ENCODE data around the gene CELA2A. TPM values are rescaled to one million over a fixed set of nuclear protein-coding genes. Genes with fewer than 3 reads are reported as not detected.
"Not testable (repeated sequence)": the region's sequence is repeated elsewhere in the genome, so short reads cannot be mapped to it uniquely, and the experiment has no call there.

The CELA2A gene
- total RNA-seq, 1 donor from 2014 or later, result not detected

DNA sequence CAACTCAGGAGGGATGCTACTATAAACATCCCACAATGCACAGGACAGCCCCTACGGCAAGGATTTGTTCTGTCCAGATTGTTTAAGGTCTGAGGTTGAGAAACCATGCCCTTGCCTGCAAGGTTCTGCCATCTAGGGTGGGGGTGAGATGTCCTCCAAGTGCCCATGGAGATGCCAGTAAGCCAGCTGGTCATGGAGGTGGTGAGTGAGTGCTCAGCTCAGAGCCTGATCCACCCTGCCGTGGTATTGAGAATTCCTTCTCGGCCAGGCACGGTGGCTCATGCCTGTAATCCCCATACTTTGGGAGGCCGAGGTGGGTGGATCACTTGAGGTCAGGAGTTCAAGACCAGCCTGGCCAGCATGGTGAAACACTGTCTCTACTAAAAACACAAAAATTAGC, 31.6 kb upstream of the CELA2A start:
- DNase-seq (ENCODE audit: low read depth), result no peak

DNA sequence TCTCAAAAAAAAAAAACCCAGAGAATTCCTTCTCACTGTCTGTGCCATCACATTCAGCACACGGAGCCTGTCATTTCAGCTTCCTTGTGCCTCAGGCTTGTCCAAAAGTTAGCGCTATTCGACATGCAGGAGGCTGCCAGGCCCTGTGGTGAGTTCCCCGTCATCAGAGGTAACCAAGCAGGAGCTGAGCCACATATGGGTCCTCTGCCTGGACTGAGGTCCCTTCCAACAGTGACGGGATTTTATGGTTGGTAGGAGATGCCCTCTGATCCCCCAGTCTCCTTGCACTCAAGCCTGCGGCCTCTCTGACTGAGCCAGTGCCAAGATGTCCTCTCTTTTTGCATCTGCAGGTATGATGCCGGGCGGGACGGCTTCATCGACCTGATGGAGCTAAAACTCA, 31.0 kb upstream of the CELA2A start:
- DNase-seq (ENCODE audit: low read depth), result no peak

DNA sequence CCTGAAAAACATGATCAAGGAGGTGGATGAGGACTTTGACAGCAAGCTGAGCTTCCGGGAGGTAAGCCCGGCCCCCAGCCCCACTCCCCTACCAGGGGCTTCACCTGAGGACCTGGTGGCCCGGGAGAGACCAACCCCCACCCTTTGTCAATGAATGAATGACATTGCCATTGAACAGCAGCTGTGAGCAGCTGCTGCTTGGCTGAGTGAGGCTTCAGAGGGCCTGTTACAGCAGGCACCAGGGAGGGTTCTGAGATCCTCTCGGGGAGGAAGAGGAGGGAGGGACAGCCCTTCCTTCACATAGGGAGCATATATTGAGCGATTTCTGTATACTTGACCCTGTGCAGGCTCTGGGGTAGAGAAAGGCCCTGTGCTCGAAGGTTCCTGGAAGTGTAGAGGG, 30.6 kb upstream of the CELA2A start:
- DNase-seq (ENCODE audit: low read depth), result no peak

DNA sequence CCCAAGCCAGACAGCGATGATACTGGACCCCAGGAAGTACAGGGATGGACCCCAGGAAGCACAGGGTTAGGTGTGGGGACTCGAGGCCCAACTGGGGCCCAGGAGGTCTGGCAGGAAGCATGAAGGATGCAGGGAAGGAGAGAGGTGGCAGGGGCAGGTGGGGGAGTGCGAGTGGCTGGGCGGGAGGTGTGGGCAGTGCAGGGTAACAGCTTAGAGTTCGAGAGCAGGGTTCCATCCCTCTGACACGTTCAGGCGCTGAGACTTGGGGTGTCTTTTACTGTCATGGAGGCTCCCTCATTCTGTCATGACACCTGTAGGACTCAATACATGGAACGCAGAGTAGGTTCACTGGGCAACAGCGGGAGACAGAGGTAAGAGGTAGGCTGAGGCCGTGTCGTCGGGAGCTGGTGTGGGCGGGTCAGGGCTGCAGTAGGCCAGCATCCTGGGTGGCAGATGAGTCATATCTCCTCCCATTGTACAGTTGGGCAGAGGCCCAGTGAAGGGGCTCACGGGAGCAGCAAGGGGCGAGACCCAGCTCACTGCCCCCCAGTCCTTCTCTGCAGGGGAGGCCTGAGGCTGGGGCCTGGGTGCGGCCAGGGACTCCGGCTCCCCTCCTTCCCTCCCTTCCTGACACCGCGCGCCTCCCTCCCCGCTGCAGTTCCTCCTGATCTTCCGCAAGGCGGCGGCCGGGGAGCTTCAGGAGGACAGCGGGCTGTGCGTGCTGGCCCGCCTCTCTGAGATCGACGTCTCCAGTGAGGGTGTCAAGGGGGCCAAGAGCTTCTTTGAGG, 29.8 kb upstream of the CELA2A start:
- peak; percentile 29 for DNase-seq (ENCODE audit: low read depth)

- no peak for DNase-seq (ENCODE audit: low read depth)
Measured at GRCh38 chr1:15427280-15427666, 29.3 kb upstream of the CELA2A start.

DNA sequence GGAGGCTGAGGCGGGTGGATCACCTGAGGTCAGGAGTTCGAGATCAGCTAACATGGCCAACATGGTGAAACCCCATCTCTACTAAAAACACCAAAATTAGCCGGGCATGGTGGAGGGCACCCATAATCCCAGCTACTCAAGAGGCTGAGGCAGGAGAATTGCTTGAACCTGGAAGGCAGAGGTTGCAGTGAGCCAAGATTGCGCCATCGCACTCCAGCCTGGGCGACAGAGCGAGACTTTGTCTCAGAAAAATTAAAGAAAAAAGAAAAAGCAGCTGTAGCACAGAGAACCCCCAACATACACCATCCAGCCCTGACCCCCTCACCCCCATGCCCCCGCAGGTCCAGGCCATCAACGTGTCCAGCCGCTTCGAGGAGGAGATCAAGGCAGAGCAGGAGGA, 28.3 kb upstream of the CELA2A start:
- DNase-seq (ENCODE audit: low read depth), result not testable (repeated sequence)

DNA sequence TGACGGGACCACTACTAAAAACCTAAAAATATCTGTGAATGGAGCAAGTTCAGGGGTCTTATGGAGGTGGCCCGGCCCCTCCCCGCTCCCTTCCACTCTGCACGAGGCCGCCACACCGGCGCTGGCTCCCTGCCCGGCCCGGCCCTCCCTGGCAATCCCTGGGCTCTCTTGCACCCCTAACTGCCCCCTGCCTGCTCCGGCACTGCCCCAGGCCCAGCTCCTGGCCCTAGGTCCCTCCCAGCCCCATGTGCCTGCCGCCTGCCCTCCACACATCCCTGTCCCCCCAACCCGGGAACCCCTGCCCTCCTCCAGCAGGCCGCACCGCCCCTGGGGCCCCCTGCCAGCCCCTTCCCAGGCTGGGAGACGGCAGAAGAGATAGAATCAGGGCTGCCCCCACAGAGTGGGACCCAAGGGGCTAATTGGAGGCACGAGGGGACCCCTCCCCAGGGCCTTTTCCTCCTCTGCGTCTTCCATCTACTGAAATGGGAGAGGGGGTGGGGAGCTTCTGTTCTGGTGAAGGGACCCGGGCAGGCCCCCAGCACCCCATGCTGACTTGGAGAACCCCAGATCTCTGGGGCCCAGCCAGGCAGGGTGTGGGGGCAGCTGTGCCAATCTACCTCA, 27.6 kb upstream of the CELA2A start:
- no peak for DNase-seq (ENCODE audit: low read depth)

DNA sequence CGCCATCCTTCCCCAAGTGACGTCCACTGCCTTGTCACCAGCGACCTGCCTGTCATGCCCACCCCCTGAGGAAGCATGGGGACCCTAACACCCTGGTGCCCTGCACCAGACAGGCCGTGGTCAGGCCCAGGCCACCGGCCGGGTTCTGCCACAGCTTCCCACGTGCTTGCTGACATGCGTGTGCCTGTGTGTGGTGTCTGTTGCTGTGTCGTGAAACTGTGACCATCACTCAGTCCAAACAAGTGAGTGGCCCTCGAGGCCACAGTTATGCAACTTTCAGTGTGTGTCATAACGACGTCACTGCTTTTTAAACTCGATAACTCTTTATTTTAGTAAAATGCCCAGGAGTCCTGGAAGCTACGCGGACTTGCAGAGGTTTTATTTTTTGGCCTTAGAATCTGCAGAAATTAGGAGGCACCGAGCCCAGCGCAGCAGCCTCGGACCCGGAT, 26.8 kb upstream of the CELA2A start:
- DNase-seq (ENCODE audit: low read depth), result peak; percentile 32

DNA sequence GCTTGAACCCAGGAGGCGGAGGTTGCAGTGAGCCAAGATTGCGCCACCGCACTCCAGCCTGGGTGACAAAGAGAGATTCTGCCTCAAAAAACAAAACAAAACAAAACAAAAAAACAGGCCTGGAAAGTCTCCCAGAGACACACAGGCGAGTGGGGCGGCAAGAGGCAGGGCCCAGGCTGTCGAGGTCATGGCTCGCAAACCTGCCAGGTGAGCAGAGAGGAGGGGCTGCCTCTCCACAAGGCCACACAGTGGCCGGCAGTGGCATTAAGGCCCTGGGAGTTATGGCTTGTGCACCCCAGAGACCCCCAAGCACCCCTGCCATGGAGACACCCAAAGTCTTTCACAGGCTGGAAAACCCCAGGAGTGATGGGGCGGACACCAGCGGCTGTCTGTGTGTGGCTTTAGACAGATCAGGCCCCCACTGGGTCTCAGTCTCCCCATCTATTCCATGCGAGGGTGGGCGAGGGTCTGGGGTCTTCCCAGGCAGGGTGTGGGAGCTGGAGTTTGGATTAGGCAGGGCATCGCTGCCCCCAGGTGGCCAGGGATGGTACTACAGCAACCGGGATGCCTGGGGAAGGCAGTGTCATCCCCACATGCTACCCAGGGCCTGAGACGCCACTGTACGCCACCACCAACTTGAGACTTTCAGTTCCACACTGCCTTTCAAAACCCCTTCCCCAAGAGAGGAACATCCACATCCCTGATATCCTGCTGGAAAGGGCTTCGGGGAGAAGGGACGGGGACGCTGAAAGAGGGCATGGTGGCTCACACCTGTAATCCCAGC, 25.6 kb upstream of the CELA2A start:
- DNase-seq (ENCODE audit: low read depth), result no peak

GRCh38 chr1:15431571-15431948, 25.0 kb upstream of the CELA2A start:
- no peak for DNase-seq (ENCODE audit: low read depth)

GRCh38 chr1:15432324-15432723, 24.2 kb upstream of the CELA2A start:
- no peak for DNase-seq (ENCODE audit: low read depth)

DNA sequence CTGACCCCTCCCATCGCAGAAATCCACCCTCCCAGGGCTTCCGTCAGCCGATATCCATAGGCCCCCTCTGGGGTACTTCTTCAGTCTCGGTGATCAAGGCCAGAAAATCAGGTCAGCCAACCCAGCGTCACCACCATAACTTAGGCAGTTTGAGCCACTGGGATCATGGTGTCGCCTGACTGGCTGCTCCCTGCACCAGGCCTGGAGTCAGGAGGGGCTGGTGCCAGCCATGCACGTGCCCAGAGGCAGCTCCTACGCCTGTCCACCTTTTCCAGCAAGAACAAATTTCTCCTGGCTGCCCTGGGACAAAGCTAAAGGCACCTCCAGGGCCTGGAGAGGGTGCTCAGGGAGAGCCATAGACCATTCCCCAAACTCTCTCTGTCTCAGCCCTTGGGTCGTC, 23.1 kb upstream of the CELA2A start:
- no peak for DNase-seq (ENCODE audit: low read depth)

GRCh38 chr1:15434739-15435138, 21.8 kb upstream of the CELA2A start:
- peak; percentile 44 for DNase-seq (ENCODE audit: low read depth)

- DNase-seq (ENCODE audit: low read depth), result no peak
Measured at GRCh38 chr1:15435239-15436077, 21.1 kb upstream of the CELA2A start.

GRCh38 chr1:15436881-15437442, 19.6 kb upstream of the CELA2A start:
- DNase-seq (ENCODE audit: low read depth), result no peak

GRCh38 chr1:15439325-15439724, 17.2 kb upstream of the CELA2A start:
- DNase-seq (ENCODE audit: low read depth), result no peak

DNA sequence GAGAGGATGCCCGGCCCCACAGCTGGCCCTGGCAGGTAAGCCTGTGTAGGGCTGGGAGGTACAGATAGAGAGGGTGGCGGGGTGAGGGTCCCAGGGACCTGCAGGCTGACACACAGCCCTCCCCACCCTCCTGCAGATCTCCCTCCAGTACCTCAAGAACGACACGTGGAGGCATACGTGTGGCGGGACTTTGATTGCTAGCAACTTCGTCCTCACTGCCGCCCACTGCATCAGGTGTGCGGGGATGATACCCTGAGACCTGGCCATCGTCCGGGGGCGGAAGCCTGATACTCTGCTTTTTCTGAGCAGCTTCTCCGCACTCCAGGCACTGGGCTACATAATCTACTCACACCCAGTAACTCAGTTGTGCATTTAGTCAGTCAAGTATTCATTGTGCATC, 16.2 kb upstream of the CELA2A start:
- no peak for DNase-seq (ENCODE audit: low read depth)

DNA sequence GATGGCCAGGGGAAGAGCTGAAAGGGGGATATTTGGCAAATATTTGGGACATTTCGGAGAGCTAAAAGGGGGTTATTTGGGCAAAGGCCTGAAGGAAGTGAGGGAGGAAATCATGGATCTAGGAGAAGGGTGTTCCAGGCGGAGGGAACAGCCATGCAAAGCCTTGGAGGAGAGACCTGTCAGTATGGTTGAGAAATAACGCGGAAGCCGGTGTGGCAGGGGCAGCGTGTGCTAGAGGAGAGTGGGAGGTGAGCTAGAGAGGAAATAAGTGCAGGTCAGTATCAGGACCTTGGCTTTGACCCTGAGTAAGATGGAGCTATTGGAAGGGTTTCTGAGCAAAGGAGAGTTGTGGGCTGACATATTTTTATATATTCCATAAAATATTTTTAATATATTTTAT, 15.3 kb upstream of the CELA2A start:
- no peak for DNase-seq (ENCODE audit: low read depth)

DNA sequence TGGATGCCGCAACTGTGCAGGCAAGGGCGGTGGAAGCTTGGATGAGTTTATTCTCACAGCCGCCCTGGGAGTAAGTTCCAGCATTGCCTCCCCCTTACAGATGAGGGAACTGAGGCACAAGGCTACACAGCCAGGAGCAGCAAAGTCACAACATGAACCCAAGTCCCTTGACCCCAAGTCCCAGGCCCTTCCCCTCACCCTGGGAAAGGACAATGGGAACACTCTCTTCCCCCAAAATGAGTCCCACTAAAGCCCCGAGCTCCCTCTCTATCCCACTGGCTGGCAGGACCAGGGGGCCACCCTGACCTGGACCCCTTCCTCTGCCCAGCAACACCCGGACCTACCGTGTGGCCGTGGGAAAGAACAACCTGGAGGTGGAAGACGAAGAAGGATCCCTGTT, 14.4 kb upstream of the CELA2A start:
- DNase-seq (ENCODE audit: low read depth), result no peak

DNA sequence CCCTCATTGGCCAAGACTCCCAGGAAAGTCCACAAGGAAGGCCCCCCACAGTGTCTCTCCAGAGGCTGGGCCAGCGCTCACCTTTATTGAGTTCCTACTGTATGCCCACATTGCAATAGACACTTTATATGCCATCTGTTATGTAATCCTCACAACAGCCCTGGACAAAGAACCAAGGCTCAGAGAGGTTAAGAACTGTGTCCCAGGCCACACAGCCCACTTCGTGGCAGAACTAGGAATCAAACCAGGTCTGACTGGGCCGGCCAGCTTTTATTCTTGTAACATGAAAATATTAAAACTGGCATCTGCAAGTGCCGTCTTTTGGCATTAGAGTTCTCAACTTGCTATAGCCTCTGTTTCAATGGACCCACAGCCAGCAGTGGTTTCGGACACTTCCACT, 13.8 kb upstream of the CELA2A start:
- no peak for DNase-seq (ENCODE audit: low read depth)

DNA sequence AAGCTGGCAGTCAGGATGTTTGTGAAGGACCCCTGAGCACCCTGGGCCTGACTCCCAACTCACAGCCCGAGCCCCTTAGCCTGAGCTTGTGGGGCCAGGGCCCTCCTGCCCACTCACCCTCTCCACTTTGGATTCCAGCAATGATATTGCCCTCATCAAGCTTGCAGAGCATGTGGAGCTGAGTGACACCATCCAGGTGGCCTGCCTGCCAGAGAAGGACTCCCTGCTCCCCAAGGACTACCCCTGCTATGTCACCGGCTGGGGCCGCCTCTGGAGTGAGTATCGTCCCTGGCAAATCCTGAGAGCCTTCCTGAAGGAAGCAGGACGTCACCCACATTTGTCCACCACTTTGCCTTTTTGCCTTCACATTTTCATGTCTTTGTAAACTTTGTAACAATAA, 13.3 kb upstream of the CELA2A start:
- no peak for DNase-seq (ENCODE audit: low read depth)
